Peyer's patch (tissue), 4 donors: ENCODE measurements around the gene XPO4.

Experiments used
- CTCF ChIP-seq, 6 experiments: fragments of 450-650 bp in 4 of 6; fragments of 200-600 bp in 2 of 6; sonication (generic) in 1 of 6; IDR thresholded peaks; one replicate each; pipeline ENCODE4 v1.5.1; 2017 to 2019; ENCODE audit warnings: antibody characterized with exemption in 6 of 6, mild to moderate bottlenecking in 3 of 6, moderate library complexity in 1 of 6
- POLR2A ChIP-seq, 2 donors: fragments of 450-650 bp; IDR thresholded peaks; one replicate each; pipeline ENCODE4 v1.5.1; 2017; ENCODE audit warnings: antibody characterized with exemption in 2 of 2, mild to moderate bottlenecking in 2 of 2, moderate library complexity in 2 of 2

- TF ChIP-seq POLR2A (IDR thresholded peaks at IDR 0.05) (no peak), CTCF (IDR thresholded peaks at IDR 0.05) (no peak)
Measured at GRCh38 chr13:20769091-20769490, 133.5 kb downstream of the XPO4 start.
